HL-60/S4 treated with retinoic acid at 250 ng/mL for 4 days and 3 days (cell line): ENCODE data around the gene UGT1A9.

Source experiments
- in situ Hi-C: fragments of 300-500 bp; cut with MboI; formaldehyde crosslinking; loops from 2 replicates; pipeline ENCODE4 v1.7.0; 2022; ENCODE audit warnings: low sequenced_read_pairs

Gene UGT1A9

GRCh38 chr2:233813236-233814055 lies 141.7 kb downstream of the UGT1A9 start:
- in situ Hi-C loops: no loop called here

GRCh38 chr2:233814056-233814835 lies 142.5 kb downstream of the UGT1A9 start:
- in situ Hi-C loops: no loop called here

GRCh38 chr2:233815861-233816260 lies 144.2 kb downstream of the UGT1A9 start:
- in situ Hi-C loops: no loop called here

GRCh38 chr2:233816334-233816733 lies 144.6 kb downstream of the UGT1A9 start:
- in situ Hi-C loops: no loop called here

- in situ Hi-C loops: no loop called here
Measured at GRCh38 chr2:233816771-233817170, 145.1 kb downstream of the UGT1A9 start.

- in situ Hi-C loops: no loop called here
Measured at GRCh38 chr2:233817361-233817911, 145.7 kb downstream of the UGT1A9 start.

- in situ Hi-C loops: no loop called here
Measured at GRCh38 chr2:233817995-233818638, 146.4 kb downstream of the UGT1A9 start.

- in situ Hi-C loops: no loop called here
Measured at GRCh38 chr2:233818639-233819621, 147.2 kb downstream of the UGT1A9 start.

GRCh38 chr2:233819884-233820773 lies 148.4 kb downstream of the UGT1A9 start:
- in situ Hi-C loops: no loop called here

GRCh38 chr2:233820774-233821105 lies 149.0 kb downstream of the UGT1A9 start:
- in situ Hi-C loops: no loop called here

GRCh38 chr2:233821196-233821595 lies 149.5 kb downstream of the UGT1A9 start:
- in situ Hi-C loops: no loop called here

- in situ Hi-C loops: no loop called here
Measured at GRCh38 chr2:233821709-233822100, 150.0 kb downstream of the UGT1A9 start.

GRCh38 chr2:233822101-233822771 lies 150.5 kb downstream of the UGT1A9 start:
- in situ Hi-C loops: no loop called here
